ENCODE results near the gene CERS3.

The CERS3 gene

DNA sequence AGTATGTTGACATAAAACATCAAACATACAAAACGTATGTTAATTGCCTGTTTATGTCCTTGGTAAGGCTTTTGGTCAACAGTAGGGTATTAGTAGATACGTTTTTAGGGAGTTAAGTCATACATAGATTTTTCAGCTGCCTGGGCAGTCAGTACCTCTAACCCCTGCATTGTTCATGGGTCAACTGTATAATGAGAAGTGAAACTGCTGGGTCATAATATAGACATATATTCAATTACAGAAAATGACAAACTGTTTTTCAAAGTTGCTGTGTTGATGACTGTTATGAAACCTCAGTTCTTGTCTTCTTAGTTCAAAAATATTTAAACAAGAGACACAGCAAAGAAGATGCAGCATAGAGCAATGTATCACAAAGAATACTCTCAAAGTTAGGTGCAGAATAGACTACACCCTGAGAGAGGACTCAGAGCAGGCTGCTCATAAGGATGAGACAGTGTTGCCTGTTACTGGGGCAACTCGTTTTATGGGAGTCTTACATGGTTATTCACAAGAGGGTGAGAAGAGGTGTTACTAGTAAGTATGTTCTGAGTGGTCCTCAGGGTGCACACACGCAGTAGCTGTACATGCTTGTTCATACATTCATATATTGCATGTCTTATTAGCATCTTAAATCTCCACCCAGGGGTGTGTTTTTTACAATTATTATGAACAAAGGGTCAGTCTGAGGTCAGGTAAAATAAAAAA lies 133.9 kb downstream of the CERS3 start:
- TF ChIP-seq, protein P1, sequence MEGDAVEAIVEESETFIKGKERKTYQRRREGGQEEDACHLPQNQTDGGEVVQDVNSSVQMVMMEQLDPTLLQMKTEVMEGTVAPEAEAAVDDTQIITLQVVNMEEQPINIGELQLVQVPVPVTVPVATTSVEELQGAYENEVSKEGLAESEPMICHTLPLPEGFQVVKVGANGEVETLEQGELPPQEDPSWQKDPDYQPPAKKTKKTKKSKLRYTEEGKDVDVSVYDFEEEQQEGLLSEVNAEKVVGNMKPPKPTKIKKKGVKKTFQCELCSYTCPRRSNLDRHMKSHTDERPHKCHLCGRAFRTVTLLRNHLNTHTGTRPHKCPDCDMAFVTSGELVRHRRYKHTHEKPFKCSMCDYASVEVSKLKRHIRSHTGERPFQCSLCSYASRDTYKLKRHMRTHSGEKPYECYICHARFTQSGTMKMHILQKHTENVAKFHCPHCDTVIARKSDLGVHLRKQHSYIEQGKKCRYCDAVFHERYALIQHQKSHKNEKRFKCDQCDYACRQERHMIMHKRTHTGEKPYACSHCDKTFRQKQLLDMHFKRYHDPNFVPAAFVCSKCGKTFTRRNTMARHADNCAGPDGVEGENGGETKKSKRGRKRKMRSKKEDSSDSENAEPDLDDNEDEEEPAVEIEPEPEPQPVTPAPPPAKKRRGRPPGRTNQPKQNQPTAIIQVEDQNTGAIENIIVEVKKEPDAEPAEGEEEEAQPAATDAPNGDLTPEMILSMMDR (IDR thresholded peaks at IDR 0.05; ENCODE audit: extremely low read depth, missing control alignments) = no peak
- DNase-seq (ENCODE audit: low spot score) = no peak

DNA sequence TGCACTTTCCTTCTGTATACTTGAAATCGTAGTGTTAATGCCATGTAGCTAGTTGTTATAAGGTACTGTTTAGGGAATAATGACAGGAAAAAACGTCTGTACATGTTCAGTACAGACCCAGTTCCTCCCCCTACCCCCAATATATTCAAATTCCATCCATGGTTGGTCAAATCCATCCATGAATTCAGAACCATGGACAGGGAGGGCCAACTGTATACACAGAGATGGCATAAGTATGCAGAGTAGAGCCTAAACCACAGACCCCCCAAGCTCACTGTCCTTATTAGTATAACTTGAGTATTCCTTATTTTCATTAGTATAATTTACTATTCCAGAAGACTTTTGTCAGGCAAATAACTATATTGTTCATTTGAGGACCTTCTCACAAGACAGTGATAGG lies 135.7 kb downstream of the CERS3 start:
- DNase-seq (ENCODE audit: low spot score) = no peak

DNA sequence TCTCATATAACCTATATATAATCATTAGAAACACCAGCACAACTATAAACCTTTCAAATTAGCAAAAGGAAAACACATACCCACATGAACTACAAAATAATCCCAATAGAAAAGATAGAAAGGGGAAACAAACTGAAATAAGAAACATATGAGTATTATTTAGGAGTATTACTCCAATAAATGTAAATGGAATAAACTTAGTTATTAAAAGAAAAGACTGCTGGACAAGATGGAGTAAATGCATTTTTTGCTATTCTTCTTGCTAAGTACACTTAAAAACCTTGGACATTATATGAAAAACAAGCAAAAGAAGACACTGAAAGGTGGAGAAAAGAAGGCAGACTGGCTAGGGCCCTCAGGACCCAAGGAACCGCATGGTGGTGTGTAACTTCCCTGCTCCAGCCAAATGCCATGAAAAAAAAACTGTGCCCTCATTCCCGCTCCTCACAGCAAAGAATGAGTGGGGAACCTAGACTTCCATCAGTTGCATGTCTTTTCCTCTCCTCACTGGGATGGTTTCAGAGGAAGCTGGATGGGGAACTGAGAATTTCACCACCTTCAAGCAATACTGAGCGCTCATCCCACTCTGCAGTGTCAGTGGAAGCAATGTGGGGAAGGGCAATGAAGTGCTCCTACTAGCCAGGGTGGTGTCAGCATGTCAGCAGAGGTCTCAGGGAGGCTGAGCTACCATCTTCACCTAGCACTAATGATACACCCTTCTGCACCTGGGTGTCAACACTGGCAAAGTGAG lies 143.3 kb downstream of the CERS3 start:
- no peak for DNase-seq (ENCODE audit: low spot score)
- TF ChIP-seq, protein P1 (IDR thresholded peaks at IDR 0.05; ENCODE audit: extremely low read depth, missing control alignments) = no peak

More for the DNA sequence above, 135.7 kb downstream of the CERS3 start:
- TF ChIP-seq, protein P1 (IDR thresholded peaks at IDR 0.05; ENCODE audit: extremely low read depth, missing control alignments) = no peak

DNA sequence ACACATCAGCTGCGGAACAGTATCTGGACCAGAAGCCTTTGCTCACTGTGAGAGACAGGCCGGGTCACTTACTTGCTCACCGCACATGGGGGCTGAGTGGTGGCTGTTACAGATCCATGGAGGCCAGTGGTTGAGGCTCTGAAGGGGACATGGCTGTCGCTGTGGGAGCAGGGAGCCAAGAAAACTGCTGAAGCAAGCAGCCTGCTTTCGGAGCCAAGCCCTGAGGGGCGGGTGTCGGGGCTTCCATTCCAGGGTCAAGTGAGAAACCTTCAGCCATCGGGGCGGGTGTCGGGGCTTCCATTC lies 144.7 kb downstream of the CERS3 start:
- no peak for DNase-seq (ENCODE audit: low spot score)
- TF ChIP-seq, protein P1 (IDR thresholded peaks at IDR 0.05; ENCODE audit: extremely low read depth, missing control alignments) = no peak

DNA sequence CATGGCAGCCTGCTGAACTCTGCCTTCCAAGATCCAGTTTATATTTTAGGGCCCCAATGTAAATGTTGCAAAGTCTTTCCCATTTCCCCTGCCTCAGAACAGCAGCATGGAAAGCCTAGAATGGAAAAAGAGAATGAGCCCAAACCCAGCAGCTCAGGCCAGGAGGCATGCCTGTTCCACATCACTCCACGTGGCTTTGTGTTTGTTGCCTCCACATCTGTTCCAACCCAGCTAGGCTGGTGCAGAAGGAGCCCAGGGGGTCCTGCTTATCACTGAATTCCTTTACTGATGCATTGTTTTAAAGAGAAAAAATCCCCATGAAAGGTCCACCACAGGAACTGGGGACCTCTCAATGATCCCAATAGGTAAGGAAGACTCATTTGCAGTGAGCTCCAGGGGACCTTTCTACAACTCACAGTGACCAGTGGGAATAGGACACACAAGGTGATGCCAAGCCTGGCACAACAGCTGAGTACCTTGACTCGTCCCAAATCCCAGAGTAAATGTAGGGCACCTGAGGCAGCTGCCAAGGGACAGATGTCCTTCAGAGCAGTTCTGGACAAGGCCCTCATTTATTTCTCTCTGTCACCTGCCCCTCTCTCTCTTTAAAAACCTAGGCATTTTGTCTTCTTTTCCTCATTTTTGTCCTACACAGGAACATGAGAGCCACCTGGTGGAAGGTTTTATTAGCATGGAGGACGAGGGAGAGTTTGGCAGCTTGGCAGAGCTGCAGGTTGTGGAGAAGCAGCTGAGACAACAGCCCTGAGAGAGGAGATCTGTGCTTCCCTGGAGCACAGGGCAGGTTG lies 145.2 kb downstream of the CERS3 start:
- TF ChIP-seq, protein P1 (IDR thresholded peaks at IDR 0.05; ENCODE audit: extremely low read depth, missing control alignments) = peak; percentile 8
- DNase-seq (ENCODE audit: low spot score) = peak; percentile 19

DNA sequence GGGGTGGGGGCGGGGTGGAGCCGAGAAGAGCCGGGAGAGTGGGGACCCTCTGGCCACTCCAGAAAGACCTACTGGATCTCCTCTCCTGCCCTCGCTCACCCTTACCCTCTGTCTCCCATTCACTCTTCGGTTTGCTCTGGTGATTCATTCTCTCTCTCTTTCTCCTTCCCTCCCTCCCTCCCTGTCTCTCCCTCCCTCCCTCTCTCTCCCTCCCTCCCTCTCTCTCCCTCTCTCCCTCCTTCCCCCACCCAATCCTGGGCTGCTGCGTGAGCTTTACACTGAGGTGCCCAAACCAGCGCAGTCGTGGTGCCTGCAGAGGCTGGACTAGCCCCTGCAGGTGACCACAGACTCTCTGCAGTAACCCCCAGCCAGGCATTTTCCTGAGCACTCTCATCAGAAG lies 154.8 kb downstream of the CERS3 start:
- TF ChIP-seq, protein P1 (IDR thresholded peaks at IDR 0.05; ENCODE audit: extremely low read depth, missing control alignments) = no peak
- DNase-seq (ENCODE audit: low spot score) = no peak

All from GM20000 (cell line).